ENCODE results near the gene LTA. TPM values are rescaled to one million over a fixed set of nuclear protein-coding genes. Genes with fewer than 3 reads are reported as not detected.

LTA gene
- polyA plus RNA-seq, 1 donor from 2014 or later, result not detected

DNA sequence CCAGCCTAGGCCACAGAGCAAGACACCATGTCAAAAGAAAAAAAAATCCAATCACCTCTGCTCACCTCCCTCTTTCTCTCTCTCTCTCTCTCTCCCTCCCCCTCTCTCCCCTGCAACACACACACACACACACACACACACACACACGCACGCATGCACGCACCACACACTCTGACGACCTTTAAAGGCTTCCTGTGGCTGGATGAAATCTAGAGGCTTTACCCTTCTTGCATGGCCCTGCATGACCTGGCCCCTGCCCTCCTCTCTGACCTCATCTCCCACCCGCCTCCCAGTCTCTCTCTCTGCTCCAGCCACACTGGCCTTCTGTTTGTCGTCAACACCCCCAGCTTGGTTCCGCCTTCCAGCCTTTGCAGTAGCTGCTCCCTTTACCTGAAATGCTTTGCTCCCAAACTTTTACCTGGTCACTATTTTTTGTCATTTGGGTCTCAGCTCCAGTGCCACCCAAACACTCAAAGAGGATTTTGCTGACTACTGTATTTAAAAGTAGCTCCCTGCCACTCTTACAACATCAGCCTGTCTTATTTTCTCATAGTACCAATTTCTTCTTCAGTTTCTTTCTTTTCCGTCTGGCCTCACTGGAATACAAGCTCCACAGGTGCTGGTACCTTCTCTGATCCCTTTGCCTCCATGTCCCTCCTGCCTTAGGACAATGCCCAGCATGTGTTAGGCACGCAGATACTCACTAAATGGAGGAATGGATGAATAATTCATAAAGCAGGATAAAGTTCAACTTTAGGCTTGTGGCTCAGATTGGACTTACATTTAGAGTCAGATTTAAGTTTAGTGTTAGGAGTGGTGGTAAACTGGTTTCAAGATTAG is 4.3 kb upstream of the LTA start:
- Histone ChIP-seq H2AFZ (ENCODE audit: low read depth, low read length) (no peak overlapping the region), H3K27ac (ENCODE audit: low read length) (no peak overlapping the region), H3K9me3 (ENCODE audit: low read length) (no peaks in the 10 kb centered on the region)

DNA sequence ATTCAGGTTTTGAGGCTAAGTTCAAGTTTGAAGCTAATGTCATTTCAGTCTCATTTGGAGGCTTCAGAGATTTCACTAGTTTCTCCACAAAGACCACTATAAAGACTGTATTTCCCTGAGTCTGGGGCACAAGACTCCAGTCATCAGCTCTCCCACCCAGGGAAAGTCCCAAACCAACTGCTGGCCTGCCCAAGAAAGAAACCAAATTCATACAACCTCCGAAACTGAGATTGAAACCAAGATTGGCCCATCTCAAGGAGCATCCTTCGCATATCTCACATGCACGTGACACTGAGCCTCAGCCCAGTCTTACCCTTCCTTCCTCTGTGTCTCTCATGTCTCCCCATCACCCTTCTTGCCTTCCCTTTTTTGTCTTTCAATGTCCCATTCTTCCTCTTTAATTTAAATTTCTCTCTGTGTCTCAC is 3.5 kb upstream of the LTA start:
- Histone ChIP-seq H3K4me3 (ENCODE audit: low read length) (no peak overlapping the region), H2AFZ (ENCODE audit: low read depth, low read length) (no peak overlapping the region)

More for the DNA sequence above, 4.3 kb upstream of the LTA start:
- TF ChIP-seq, protein P1, sequence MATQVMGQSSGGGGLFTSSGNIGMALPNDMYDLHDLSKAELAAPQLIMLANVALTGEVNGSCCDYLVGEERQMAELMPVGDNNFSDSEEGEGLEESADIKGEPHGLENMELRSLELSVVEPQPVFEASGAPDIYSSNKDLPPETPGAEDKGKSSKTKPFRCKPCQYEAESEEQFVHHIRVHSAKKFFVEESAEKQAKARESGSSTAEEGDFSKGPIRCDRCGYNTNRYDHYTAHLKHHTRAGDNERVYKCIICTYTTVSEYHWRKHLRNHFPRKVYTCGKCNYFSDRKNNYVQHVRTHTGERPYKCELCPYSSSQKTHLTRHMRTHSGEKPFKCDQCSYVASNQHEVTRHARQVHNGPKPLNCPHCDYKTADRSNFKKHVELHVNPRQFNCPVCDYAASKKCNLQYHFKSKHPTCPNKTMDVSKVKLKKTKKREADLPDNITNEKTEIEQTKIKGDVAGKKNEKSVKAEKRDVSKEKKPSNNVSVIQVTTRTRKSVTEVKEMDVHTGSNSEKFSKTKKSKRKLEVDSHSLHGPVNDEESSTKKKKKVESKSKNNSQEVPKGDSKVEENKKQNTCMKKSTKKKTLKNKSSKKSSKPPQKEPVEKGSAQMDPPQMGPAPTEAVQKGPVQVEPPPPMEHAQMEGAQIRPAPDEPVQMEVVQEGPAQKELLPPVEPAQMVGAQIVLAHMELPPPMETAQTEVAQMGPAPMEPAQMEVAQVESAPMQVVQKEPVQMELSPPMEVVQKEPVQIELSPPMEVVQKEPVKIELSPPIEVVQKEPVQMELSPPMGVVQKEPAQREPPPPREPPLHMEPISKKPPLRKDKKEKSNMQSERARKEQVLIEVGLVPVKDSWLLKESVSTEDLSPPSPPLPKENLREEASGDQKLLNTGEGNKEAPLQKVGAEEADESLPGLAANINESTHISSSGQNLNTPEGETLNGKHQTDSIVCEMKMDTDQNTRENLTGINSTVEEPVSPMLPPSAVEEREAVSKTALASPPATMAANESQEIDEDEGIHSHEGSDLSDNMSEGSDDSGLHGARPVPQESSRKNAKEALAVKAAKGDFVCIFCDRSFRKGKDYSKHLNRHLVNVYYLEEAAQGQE (IDR thresholded peaks at IDR 0.05; ENCODE audit: borderline replicate concordance), result no peak
- TF ChIP-seq MXI1 (conservative IDR thresholded peaks at IDR 0.05; ENCODE audit: poor library complexity, severe bottlenecking), result no peak
- TF ChIP-seq POLR2AphosphoS5 (IDR thresholded peaks at IDR 0.05), result no peak
- TF ChIP-seq RAD21 (conservative IDR thresholded peaks at IDR 0.05), result no peak
- no peak for TF ChIP-seq EZH2 (IDR thresholded peaks at IDR 0.05; ENCODE audit: borderline replicate concordance, insufficient read depth, low read length, poor library complexity, severe bottlenecking)
- TF ChIP-seq EP300 (conservative IDR thresholded peaks at IDR 0.05; ENCODE audit: poor library complexity, severe bottlenecking), result no peak
- no peak for TF ChIP-seq TAF1 (IDR thresholded peaks at IDR 0.05; ENCODE audit: low read depth)
- TF ChIP-seq, protein P2, sequence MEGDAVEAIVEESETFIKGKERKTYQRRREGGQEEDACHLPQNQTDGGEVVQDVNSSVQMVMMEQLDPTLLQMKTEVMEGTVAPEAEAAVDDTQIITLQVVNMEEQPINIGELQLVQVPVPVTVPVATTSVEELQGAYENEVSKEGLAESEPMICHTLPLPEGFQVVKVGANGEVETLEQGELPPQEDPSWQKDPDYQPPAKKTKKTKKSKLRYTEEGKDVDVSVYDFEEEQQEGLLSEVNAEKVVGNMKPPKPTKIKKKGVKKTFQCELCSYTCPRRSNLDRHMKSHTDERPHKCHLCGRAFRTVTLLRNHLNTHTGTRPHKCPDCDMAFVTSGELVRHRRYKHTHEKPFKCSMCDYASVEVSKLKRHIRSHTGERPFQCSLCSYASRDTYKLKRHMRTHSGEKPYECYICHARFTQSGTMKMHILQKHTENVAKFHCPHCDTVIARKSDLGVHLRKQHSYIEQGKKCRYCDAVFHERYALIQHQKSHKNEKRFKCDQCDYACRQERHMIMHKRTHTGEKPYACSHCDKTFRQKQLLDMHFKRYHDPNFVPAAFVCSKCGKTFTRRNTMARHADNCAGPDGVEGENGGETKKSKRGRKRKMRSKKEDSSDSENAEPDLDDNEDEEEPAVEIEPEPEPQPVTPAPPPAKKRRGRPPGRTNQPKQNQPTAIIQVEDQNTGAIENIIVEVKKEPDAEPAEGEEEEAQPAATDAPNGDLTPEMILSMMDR (IDR thresholded peaks at IDR 0.05; ENCODE audit: poor library complexity, severe bottlenecking), result no peak
- no peak for TF ChIP-seq SMC3 (conservative IDR thresholded peaks at IDR 0.05; ENCODE audit: poor library complexity)
- Histone ChIP-seq H3K9me2 (ENCODE audit: insufficient read depth, low read length) (no peaks in the 10 kb centered on the region), H3K79me2 (replicated peaks; ENCODE audit: insufficient read depth, low read length) (no peaks in the 10 kb centered on the region), H3K9ac (ENCODE audit: low read length) (no peak overlapping the region), H4K20me1 (ENCODE audit: insufficient read depth) (no peaks in the 10 kb centered on the region), H3F3A (ENCODE audit: insufficient read depth, low read length, poor library complexity, severe bottlenecking) (no peaks in the 10 kb centered on the region), H3K36me3 (ENCODE audit: insufficient read depth, low read length) (no peaks in the 10 kb centered on the region), H3K4me3 (ENCODE audit: low read length) (no peak overlapping the region), H3K27me3 (ENCODE audit: insufficient read depth, low read depth, low read length) (no peaks in the 10 kb centered on the region), H3K4me2 (ENCODE audit: low read length) (no peak overlapping the region)

More for the DNA sequence above, 3.5 kb upstream of the LTA start:
- Histone ChIP-seq H3K9ac (ENCODE audit: low read length) (no peak overlapping the region), H3K79me2 (replicated peaks; ENCODE audit: insufficient read depth, low read length) (no peaks in the 10 kb centered on the region), H3K9me3 (ENCODE audit: low read length) (no peaks in the 10 kb centered on the region), H3K4me2 (ENCODE audit: low read length) (no peak overlapping the region), H3K36me3 (ENCODE audit: insufficient read depth, low read length) (no peaks in the 10 kb centered on the region), H3F3A (ENCODE audit: insufficient read depth, low read length, poor library complexity, severe bottlenecking) (no peaks in the 10 kb centered on the region), H4K20me1 (ENCODE audit: insufficient read depth) (no peaks in the 10 kb centered on the region), H3K27me3 (ENCODE audit: insufficient read depth, low read depth, low read length) (no peaks in the 10 kb centered on the region), H3K9me2 (ENCODE audit: insufficient read depth, low read length) (no peaks in the 10 kb centered on the region), H3K27ac (ENCODE audit: low read length) (no peak overlapping the region)
- TF ChIP-seq MXI1 (conservative IDR thresholded peaks at IDR 0.05; ENCODE audit: poor library complexity, severe bottlenecking) (no peak), TAF1 (IDR thresholded peaks at IDR 0.05; ENCODE audit: low read depth) (no peak), EZH2 (IDR thresholded peaks at IDR 0.05; ENCODE audit: borderline replicate concordance, insufficient read depth, low read length, poor library complexity, severe bottlenecking) (no peak), RAD21 (conservative IDR thresholded peaks at IDR 0.05) (no peak)
- TF ChIP-seq, protein P2 (IDR thresholded peaks at IDR 0.05; ENCODE audit: poor library complexity, severe bottlenecking), result no peak

Data from neural cell (in vitro differentiated cells).